ENCODE results near the gene TMEM202. TPM values are rescaled to one million over a fixed set of nuclear protein-coding genes. Genes with fewer than 3 reads are reported as not detected.
"Not testable (repeated sequence)": the region's sequence is repeated elsewhere in the genome, so short reads cannot be mapped to it uniquely, and the experiment has no call there.

TMEM202 gene
- total RNA-seq, 4 donors from 2014 or later: not detected

GRCh38 chr15:72415304-72415703 is 17.2 kb downstream of the TMEM202 start:
- intact Hi-C loops (cut with DNase I; ENCODE audit: low total_unique reads): no loop called here
- no peak for DNase-seq (ENCODE audit: low spot score in 2 of 2)
- H3K4me3 ChIP-seq (ENCODE audit: low read depth, poor library complexity, severe bottlenecking): no peak overlapping the region
- TF ChIP-seq CTCF (IDR thresholded peaks at IDR 0.05) (no peak), POLR2A (IDR thresholded peaks at IDR 0.05) (no peak)
- 70% methylated on average over 2 of the region's 2 CpGs for WGBS, 2 donors

- intact Hi-C loops (cut with DNase I; ENCODE audit: low total_unique reads); H3K4me3 ChIP-seq (ENCODE audit: low read depth, poor library complexity, severe bottlenecking); DNase-seq (ENCODE audit: low spot score in 2 of 2): not testable (repeated sequence)
- 59% methylated on average over 3 of the region's 3 CpGs for WGBS, 2 donors
These were observed 21.7 kb downstream of the TMEM202 start for GRCh38 chr15:72419768-72420167.

- intact Hi-C loops (cut with DNase I; ENCODE audit: low total_unique reads): no loop called here
- DNase-seq (ENCODE audit: low spot score in 2 of 2): no peak
- 67 to 77% methylated on average over 2 of the region's 2 CpGs for WGBS, 2 donors
These were observed 22.5 kb downstream of the TMEM202 start for GRCh38 chr15:72420576-72420975.

GRCh38 chr15:72421484-72421883 is 23.4 kb downstream of the TMEM202 start:
- DNase-seq (ENCODE audit: low spot score in 2 of 2): no peak
- intact Hi-C loops (cut with DNase I; ENCODE audit: low total_unique reads): no loop called here
- TF ChIP-seq CTCF (IDR thresholded peaks at IDR 0.05): no peak
- TF ChIP-seq POLR2A (IDR thresholded peaks at IDR 0.05): no peak
- 52 to 56% methylated on average over 1 of the region's 1 CpG for WGBS, 2 donors
- H3K4me3 ChIP-seq (ENCODE audit: low read depth, poor library complexity, severe bottlenecking): no peak overlapping the region

More at GRCh38 chr15:72420576-72420975, 22.5 kb downstream of the TMEM202 start:
- TF ChIP-seq POLR2A (IDR thresholded peaks at IDR 0.05) (no peak), CTCF (IDR thresholded peaks at IDR 0.05) (no peak)
- H3K4me3 ChIP-seq (ENCODE audit: low read depth, poor library complexity, severe bottlenecking): no peak overlapping the region

DNA sequence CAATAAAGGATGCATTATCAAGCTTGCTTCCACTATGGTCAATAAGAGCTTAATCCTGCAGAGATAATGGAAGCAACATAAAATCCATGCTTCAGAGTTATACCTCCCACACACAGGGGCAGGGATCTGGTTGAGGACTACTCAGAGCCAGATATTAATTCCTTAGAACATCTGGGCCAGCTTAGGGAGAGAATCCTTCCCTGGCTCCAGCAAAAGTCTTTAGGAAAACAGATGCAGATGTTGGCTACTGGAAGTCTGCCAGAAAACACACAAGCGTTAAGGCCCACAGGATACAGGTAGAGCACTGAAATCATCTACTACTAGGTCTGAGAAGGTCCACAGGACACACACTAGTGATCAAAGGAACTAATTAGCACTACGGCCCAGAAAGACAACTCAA is 25.2 kb downstream of the TMEM202 start:
- intact Hi-C loops (cut with DNase I; ENCODE audit: low total_unique reads): no loop called here
- DNase-seq (ENCODE audit: low spot score in 2 of 2): no peak
- H3K4me3 ChIP-seq (ENCODE audit: low read depth, poor library complexity, severe bottlenecking): no peak overlapping the region
- TF ChIP-seq CTCF (IDR thresholded peaks at IDR 0.05) (no peak), POLR2A (IDR thresholded peaks at IDR 0.05) (no peak)
- 41 to 60% methylated on average over 2 of the region's 2 CpGs for WGBS, 2 donors

GRCh38 chr15:72426753-72427152 is 28.6 kb downstream of the TMEM202 start:
- DNase-seq (ENCODE audit: low spot score in 2 of 2): no peak
- no peak overlapping the region for H3K4me3 ChIP-seq (ENCODE audit: low read depth, poor library complexity, severe bottlenecking)
- intact Hi-C loops (cut with DNase I; ENCODE audit: low total_unique reads): no loop called here
- TF ChIP-seq POLR2A (IDR thresholded peaks at IDR 0.05) (no peak), CTCF (IDR thresholded peaks at IDR 0.05) (no peak)
